HG03159 (cell line): ENCODE data around the gene CCNO.

ENCODE experiments used
- ATAC-seq: cut with Tn5 transposase; IDR thresholded peaks from one replicate; pipeline ENCODE4 v1.9.1; 2021; ENCODE audit warnings: mild to moderate bottlenecking, moderate library complexity; ENCODE audit not compliant: unreplicated experiment

CCNO gene

DNA sequence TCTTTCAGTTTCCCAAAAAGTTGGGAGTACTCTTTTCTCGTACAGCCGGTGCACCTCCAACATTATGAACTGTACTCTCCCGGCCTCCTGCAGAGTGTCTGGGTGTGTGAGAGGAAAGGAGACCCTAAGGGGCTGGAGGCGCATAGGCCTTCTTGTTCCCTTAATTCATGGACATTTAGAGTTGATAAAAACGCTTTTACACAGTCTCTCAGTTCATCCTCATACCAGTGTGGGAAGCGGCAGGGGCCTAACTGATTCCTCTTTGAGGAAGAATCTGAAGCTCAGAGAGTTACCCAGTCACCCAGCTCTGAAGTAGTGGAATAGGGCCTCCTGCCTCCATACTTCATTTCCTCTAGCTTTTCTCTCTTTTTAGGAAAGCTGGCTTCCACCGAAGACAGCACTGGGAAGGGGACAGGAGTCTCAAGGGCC is 9.6 kb downstream of the CCNO start:
- ATAC-seq = no peak

DNA sequence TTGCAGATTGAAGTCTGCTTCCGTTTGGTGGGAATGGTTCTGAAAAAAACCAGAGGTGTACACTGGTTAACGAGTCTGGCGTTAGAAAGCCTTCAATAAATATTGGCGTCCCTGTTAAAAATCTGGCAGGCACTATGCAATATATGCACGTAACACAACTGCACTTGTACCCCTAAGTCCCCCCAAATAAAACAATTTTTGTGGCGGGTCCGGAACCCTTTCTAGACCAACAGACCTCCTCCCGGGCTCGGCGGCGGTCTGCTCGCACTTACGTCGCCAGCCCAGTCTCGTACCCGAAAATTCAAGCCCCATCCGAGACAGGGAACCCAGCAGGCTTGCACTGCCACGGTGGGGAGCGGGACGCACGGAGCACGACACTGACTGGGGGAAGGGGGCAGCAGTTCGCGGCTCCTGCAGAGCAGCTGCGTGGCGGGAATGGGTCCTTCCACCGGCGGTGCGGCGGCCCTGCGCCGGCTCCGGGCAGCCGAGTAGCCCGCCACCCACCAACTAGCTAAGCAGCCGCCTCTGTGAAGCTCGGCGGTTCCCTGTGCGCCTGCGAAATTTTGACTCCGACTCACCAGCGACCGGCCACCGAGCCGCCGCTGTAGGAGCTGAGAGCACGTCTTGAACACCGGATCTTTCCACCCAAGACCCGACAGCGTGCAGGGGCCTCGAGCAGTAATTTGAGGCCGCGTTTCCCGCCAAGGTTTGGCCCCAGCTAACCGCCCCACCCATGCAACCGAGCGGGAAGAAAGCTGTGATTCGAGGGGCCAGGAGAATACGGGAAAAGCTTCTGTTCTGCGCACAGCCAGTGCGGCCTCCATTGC is 10.2 kb downstream of the CCNO start:
- no peak for ATAC-seq

DNA sequence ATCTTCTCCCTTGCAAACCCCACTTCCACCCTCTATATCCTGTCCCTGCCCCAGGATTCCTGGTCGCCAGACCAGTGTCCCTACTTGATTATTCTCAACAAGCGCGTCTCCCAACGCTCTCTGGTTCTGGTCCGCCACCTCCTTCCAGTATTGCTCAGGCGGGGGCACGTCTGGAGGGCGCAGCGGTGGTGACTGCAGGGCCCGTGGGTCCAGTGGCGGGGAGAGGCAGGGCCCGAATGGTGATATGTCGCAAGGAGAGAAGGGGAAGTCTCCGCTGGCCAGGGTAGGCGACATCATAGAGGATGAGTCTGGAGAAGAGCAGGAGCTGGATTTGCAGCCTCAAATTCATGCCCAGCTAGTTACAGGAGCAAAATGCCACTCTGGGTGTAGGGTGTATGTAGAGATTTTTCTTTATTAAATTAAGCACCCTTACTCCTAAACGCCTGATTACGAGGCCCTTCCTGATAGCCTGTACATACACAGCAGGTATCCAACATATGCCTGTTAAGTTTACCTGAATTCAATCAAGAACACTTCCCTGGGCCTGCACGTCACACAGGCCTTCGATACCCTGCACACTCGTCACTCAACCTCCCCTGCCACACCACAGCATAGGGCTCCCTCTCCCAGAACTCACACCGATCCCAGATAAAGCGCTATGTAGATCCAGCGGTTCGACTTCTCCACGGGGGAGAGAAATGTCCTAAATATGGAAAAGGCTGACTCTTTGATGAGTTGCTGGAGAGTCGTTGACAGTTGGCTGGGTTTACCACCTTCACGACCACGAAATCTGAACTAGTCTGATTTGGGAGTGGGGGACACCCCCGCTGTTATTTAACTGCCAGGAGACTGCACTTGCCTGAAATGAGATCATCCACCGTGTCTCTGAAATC is 11.1 kb downstream of the CCNO start:
- ATAC-seq = no peak

DNA sequence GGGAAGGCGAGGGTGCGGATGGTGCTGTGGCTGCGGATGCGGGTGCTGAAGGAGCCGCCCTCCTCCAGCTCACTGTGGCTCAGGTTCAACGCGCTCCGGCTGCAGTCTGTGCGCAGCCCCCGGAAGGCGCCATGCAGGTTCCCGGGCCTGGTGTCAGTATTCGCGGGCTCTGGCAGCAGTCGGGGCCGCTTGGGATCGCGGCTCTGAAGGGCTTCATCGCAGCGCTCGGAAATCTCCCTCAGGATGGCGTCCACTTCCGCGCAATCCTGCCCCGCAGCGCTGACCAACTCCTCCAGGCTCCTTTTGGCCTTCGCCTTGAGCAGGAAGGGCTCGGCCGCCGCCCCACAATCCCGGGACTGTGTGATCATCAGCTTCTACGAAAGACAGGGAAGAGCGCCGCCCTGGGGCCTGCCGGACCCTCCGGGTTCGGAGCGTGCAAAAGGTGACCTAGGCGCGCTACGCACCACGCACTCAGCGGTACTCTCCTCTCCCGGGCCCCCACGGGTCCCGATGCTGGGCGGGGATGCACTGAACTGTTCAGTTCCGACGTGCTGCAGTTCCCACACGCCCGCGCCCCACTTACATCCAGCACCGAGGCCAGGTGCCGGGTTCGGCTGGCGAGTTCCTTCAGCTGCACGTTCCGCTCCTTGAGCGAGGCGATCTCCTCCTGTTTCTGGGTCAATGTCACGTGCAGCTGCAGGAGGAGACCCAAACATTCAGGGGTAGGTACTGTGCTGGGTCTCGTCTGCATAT is 12.8 kb downstream of the CCNO start:
- ATAC-seq = no peak

DNA sequence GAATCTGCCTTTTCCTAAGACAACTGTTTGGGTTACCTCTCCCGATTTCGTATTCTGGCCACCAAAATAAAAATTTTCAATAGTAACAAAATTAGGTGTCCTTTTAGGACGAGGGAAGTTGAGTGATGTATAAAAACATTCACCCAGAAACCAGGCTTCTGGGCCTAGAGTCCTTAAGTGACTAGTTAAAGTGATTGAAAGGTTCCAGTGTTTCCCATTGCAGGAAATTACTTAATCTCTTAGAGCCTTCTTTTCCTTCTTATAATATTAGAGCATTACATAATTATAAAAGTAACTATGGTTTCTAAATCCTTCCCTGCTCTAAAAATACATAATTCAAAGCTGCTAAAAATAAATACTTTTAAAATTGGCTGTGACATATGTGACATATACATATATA is 13.6 kb downstream of the CCNO start:
- no peak for ATAC-seq

DNA sequence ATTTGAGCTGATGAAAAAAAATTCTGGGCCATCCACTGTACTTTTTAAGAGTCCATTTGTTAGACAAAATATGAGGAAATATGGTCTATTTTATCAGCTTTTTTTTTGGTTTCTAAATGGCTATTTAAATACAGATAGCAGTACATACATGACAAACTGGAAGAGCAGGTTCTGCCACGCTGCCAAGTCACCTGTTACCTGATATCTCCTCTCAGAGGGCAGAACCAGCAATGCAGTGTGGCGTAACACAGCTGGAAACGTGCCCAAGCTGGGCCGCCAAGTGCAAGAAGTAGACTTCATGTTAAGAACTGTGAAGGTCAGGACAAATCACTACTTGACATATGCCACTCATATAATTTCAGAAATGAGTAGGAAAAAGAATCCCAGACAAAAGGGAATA is 14.4 kb downstream of the CCNO start:
- no peak for ATAC-seq

DNA sequence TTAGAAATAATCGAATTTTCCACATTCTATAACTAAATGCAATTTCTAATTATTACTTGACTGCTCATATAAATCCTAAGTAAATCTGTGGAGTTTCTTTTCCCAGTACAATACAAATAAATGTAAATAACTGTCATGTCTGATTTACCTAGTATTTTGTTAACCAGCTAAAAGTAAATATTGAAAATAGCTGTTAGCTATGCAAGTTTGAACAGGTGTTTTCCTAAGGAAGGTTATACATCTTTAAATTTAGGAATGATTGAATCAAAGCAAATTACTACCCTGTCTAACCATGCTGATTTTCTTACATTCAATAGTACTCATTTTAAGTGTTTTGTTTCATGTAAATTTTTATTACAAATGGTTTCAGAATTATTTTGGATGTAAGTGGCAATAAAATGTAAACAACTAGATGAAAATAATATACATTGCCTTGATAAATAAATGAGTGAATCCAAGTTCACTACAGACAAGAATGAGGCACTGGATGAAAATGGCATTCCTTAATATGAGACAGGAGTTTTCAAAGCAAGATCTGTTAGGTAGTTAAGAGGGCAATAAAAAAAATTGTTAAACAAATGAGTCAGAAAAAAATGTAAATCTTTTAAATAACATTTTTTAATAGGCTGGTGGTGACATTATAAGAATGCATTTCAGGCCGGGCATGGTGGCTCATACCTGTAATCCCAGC is 22.1 kb downstream of the CCNO start:
- ATAC-seq = no peak

DNA sequence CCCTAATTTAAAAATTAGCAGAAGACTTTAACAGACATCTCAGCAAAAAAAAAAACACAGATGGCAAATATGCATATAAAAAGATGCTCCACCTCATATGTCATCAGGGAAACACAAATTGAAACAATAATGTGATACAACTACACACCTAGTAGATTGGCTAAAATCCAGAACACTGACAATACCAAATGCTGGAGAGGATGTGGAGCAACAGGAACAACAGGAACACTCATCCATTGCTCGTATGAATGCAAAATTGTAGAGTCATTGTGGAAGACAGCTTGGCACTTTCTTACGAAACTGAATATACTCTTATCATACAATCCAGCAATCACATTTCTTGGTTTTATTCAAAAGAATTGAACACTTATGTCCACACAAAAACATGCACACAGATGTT is 28.4 kb downstream of the CCNO start:
- no peak for ATAC-seq

DNA sequence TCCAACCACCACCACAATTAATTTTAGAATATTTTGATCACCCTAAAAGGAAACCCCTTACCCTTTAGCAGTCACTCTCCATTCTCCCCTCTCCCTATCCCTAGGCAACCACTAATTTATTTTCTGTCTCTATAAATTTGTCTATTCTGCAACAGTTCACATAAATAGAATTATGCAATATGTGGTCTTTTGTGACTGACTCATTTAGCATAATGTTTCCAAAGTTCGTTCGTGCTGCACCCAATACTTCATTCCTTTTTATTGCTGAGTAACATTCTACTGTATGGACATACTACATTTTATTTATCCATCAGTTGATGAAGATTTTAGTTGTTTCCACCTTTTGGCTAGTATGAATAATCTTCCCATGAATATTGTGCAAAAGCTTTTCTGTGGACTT is 42.2 kb downstream of the CCNO start:
- no peak for ATAC-seq

DNA sequence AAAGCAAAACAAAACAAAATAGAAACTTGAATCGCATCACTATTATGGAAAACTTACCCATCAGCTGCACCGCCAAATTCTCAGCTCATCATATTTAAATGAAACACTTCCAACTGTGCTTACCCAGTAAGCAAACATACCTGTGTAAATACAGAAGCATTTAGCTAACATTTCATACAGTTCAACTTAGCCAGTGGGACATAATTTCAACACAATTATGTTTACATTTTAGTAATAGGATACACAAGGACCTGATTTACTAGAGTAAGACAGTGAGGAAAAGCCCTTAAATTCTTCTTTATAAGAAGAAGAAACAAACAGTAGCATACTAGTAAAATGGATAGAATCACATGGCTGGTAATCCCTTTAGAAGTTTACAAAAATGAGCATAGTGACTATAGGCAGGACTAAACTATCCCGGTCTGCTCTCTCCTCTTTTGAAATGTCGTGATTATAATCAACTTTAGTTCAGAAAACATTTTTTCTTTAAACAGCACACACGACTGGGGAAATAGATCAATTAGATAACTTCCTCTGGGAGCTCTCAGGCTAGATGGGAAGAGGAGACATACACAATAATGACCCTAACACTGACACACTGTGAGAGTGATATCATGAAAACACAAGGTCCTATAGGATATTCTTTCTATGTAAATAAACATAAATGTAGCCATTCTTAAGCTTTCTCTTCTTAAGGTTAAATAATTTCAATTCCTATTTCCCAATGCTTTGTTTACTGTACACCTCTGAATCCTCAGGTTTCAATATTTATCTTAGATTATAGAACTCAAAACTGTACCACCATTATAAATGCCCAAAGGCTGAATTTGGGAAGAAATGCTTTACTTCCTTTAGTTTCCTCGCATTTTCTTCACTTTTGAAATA is 44.5 kb downstream of the CCNO start:
- no peak for ATAC-seq

DNA sequence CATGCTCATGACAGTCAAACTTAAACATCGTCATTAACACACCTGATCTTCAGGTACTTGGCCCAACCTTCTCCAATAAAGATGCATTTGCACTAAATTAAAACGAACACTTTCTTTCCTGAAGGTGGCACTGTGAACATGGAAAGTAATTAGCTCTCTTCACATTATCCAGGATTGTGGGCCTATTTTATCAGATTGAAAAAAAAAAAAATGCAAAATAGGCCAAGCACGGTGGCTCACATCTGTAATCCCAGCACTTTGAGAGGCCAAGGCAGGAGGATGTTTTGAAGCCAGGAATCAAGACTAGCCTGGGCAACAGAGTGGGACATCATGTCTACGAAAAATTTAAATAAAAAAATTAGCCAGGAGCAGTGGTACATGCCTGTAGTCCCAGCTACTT is 46.0 kb downstream of the CCNO start:
- no peak for ATAC-seq
